RKO (cell line): ENCODE results near the gene TRABD2B.

Source experiments
- DNase-seq: peaks from one replicate; pipeline ENCODE4 v3.0.0-alpha.2; 2016; ENCODE audit warnings: low spot score

Gene TRABD2B

GRCh38 chr1:47850451-47850850, 146.7 kb downstream of the TRABD2B start:
- no peak for DNase-seq

GRCh38 chr1:47849591-47850261, 147.5 kb downstream of the TRABD2B start:
- no peak for DNase-seq

GRCh38 chr1:47849005-47849521, 148.1 kb downstream of the TRABD2B start:
- no peak for DNase-seq

GRCh38 chr1:47847763-47848162, 149.4 kb downstream of the TRABD2B start:
- DNase-seq: no peak

GRCh38 chr1:47844558-47844955, 152.6 kb downstream of the TRABD2B start:
- DNase-seq: no peak

- no peak for DNase-seq
These were observed 153.2 kb downstream of the TRABD2B start for GRCh38 chr1:47843781-47844557.

- DNase-seq: no peak
These were observed 154.1 kb downstream of the TRABD2B start for GRCh38 chr1:47843059-47843458.

GRCh38 chr1:47842228-47842919, 154.8 kb downstream of the TRABD2B start:
- DNase-seq: no peak

- DNase-seq: no peak
These were observed 155.8 kb downstream of the TRABD2B start for GRCh38 chr1:47841356-47841755.

- no peak for DNase-seq
These were observed 156.6 kb downstream of the TRABD2B start for GRCh38 chr1:47840393-47841190.

- no peak for DNase-seq
These were observed 157.8 kb downstream of the TRABD2B start for GRCh38 chr1:47839433-47839760.

- no peak for DNase-seq
These were observed 158.4 kb downstream of the TRABD2B start for GRCh38 chr1:47838562-47839432.

- DNase-seq: no peak
These were observed 159.2 kb downstream of the TRABD2B start for GRCh38 chr1:47837866-47838561.

- no peak for DNase-seq
These were observed 159.9 kb downstream of the TRABD2B start for GRCh38 chr1:47837056-47837830.

- DNase-seq: no peak
These were observed 161.8 kb downstream of the TRABD2B start for GRCh38 chr1:47835409-47835808.

- no peak for DNase-seq
These were observed 162.9 kb downstream of the TRABD2B start for GRCh38 chr1:47834326-47834725.

GRCh38 chr1:47830641-47831333, 166.4 kb downstream of the TRABD2B start:
- DNase-seq: no peak

- DNase-seq: no peak
These were observed 167.2 kb downstream of the TRABD2B start for GRCh38 chr1:47830021-47830420.

GRCh38 chr1:47828978-47829377, 168.2 kb downstream of the TRABD2B start:
- no peak for DNase-seq
